Activated CD4-positive, alpha-beta memory T cell treated with anti-CD3 and anti-CD28 coated beads for 36 hours (primary cell): ENCODE data around the gene FARS2. TPM values are rescaled to one million over a fixed set of nuclear protein-coding genes. Genes with fewer than 3 reads are reported as not detected.

ENCODE experiments used
- CTCF ChIA-PET: fragments of 350-600 bp; sonication (Branson Sonifier 250); formaldehyde crosslinking; loops from one replicate; lab custom pipeline; 2021; ENCODE audit warnings: antibody characterized with exemption, inconsistent platforms; lab: Charles Lee
- POLR2A ChIA-PET: fragments of 350-600 bp; sonication (Branson Sonifier 250); formaldehyde crosslinking; loops from one replicate; lab custom pipeline; 2021; ENCODE audit warnings: antibody characterized with exemption; lab: Charles Lee
- DNase-seq: peaks from one replicate; pipeline ENCODE4 v3.0.0-alpha.2; 2020
- H3K27ac Mint-ChIP-seq: one replicate; pipeline ENCODE4 v1.8.0; 2021; ENCODE audit warnings: mixed read lengths
- H3K27me3 Mint-ChIP-seq: one replicate; pipeline ENCODE4 v1.8.0; 2021; ENCODE audit warnings: mixed read lengths
- H3K36me3 Mint-ChIP-seq: one replicate; pipeline ENCODE4 v1.8.0; 2021; ENCODE audit warnings: mixed read lengths
- H3K4me1 Mint-ChIP-seq: one replicate; pipeline ENCODE4 v1.8.0; 2021; ENCODE audit warnings: low read depth, mixed read lengths
- H3K4me3 Mint-ChIP-seq: one replicate; pipeline ENCODE4 v1.8.0; 2021; ENCODE audit warnings: mild to moderate bottlenecking, mixed read lengths
- H3K9me3 Mint-ChIP-seq: one replicate; pipeline ENCODE4 v1.8.0; 2021; ENCODE audit warnings: mixed read lengths
- intact Hi-C: fragments of 100-400 bp; cut with micrococcal nuclease; formaldehyde crosslinking; loops from one replicate; pipeline ENCODE4 v1.15.1; 2023
- total RNA-seq, 2 experiments: library from RNA; stranded (reverse); gene quantifications; one replicate each; pipeline ENCODE4 v1.2.3, GENCODE V29; 2021

FARS2 gene
- total RNA-seq, 2 experiments from 2014 or later = 22.7 to 23.7 TPM

DNA sequence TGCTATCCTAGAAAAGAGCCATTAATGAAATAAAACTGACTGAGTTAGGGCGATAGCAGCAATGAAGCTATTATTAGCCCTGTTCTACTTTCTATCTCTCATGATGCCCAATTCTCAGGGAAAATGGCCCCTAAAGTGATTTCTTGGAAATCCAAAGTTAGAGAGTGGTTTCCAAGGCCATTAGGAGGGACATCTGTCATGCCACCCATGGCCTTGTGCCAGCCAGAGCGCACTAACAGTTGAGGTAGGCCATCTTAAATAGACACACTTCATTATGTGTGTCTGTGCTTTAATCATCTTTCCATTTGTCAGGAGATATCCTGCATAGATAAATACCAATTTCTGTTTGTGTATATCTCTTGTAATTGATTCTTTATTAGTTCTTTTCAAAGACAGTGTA is 483.8 kb downstream of the FARS2 start:
- Mint-ChIP-seq H3K27ac (no peak overlapping the region), H3K36me3 (peaks cover 2% of the 10 kb centered on the region), H3K4me1 (no peaks in the 10 kb centered on the region), H3K9me3 (no peaks in the 10 kb centered on the region), H3K4me3 (no peak overlapping the region), H3K27me3 (no peaks in the 10 kb centered on the region)
- ChIA-PET POLR2A (no interaction called here), CTCF (interaction anchor here (1.7 kb wide), 1 partner anchor 274 kb away, joined by 4 read pairs; no protein-coding TSS in a partner anchor)
- DNase-seq = no peak
- intact Hi-C loops = no loop called here

DNA sequence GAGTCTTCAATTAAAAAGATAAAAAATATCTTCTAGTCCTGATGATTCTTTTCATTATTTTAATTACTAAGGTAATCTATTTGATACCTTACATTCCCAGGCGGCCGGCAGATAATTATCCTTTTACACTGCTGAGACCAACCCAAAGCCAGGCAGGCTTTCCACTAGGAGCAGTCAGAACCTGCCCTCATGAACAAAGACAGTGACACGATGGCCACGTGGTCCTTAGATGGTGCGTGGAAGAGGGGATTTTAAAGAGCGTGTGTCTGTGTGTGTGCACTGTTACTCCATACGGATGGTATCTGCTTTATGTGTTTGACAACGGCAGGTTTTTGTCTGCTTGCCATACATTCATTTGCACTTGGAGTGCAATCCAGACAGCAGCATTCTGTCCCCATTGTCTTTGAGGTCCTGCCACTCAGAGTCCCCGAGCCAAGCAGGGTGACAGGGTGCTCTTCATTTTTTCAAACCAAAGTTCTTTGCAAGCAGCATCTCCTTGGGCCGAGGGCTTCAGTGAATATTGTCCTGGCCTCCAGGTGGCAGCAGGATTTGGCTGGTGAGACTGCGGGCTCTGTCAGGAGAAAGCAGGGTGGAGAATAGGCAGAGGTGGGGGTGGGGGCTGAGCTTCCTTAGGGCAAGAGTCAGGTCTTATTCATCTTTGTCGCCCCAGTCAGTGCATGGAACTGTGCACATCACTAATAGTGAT is 484.9 kb downstream of the FARS2 start:
- no peak for DNase-seq
- intact Hi-C loops = no loop called here

DNA sequence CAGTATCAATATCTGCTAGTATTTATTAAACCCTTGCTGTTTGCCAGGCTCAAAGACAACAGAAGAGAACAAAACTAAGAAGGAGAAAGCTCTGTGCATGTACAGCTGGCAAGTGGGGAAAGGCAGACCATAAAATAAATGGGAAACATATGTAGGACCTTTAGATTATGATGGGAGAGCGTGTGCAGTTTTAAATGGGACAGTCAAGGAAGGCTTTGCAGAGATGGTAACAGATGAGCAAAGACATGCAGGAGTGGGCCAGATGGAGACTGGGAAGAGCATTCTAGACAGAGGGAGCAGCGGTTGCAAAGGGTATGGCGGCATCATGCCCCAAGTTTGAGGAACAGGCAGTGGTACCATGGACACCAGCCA is 485.4 kb downstream of the FARS2 start:
- H3K4me3 Mint-ChIP-seq = no peak overlapping the region

More for the DNA sequence above, 484.9 kb downstream of the FARS2 start:
- H3K4me1 Mint-ChIP-seq = no peaks in the 10 kb centered on the region
- POLR2A ChIA-PET = no interaction called here
- H3K36me3 Mint-ChIP-seq = peaks cover 4% of the 10 kb centered on the region
- no peak overlapping the region for H3K4me3 Mint-ChIP-seq
- H3K27me3 Mint-ChIP-seq = no peaks in the 10 kb centered on the region
- CTCF ChIA-PET = no interaction called here
- H3K9me3 Mint-ChIP-seq = no peaks in the 10 kb centered on the region
- H3K27ac Mint-ChIP-seq = no peak overlapping the region

DNA sequence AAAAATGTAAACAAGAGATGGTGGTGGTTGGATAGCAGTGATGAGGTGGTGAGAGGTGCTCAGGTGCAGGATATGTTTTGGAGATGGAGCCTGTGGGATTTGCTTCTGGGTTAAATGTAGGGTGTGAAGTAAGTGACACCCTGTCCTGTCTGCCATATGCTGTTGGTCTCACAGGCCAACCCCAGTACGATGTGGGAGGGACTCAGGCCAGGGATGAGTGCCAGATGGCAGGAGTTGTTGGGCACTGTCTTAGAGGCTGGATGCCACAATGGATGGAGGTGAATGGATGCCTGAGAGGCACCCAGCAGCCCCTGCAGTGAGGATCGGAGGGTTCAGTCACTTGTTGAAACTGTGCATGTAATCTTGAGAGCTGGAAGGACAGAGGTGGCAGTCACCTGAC is 486.1 kb downstream of the FARS2 start:
- Mint-ChIP-seq H3K4me1 (no peaks in the 10 kb centered on the region), H3K9me3 (peaks cover 7% of the 10 kb centered on the region), H3K27me3 (no peaks in the 10 kb centered on the region), H3K27ac (no peak overlapping the region), H3K36me3 (peaks cover 13% of the 10 kb centered on the region), H3K4me3 (no peak overlapping the region)
- DNase-seq = no peak
- ChIA-PET CTCF (interaction anchor here (1.1 kb wide), 1 partner anchor 800 kb away, joined by 3 read pairs; no protein-coding TSS in a partner anchor), POLR2A (no interaction called here)
- intact Hi-C loops = no loop called here

More for the DNA sequence above, 485.4 kb downstream of the FARS2 start:
- no peaks in the 10 kb centered on the region for H3K27me3 Mint-ChIP-seq
- H3K27ac Mint-ChIP-seq = no peak overlapping the region
- ChIA-PET CTCF (no interaction called here), POLR2A (no interaction called here)
- intact Hi-C loops = no loop called here
- H3K36me3 Mint-ChIP-seq = peaks cover 8% of the 10 kb centered on the region
- no peak for DNase-seq
- H3K4me1 Mint-ChIP-seq = no peaks in the 10 kb centered on the region
- H3K9me3 Mint-ChIP-seq = peaks cover 3% of the 10 kb centered on the region

DNA sequence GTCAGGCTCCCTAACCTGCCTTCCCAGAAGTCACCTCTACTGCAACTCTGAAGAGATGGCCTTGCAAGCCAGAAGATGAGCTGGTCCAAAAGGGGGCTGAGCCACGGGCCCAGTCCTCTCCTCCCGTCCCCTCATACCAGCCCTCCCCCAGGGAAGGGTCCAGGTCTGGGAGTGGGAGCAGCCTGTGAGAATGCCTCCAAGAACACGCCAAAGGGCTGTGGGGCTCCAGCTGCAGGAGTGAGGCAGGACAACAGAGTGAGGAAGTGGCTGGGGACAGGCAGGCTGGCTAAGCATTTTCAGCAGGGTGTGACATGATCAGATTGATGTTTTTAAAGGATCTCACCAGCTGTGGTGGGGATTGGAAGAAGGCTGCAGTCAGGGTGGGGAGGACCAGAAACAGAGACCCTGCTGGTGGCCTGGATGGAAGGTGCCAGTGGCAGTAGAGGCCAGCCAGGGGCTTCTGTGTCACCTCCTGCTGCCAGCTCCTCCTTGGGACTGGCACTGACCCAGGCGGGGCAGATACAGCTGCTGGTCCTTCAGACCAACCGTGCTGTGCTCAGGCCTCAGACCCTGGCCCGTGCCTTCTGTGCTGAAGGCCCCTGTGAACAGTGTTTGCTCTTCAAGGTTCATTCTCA is 487.8 kb downstream of the FARS2 start:
- peaks cover 21% of the 10 kb centered on the region for H3K36me3 Mint-ChIP-seq
- H3K4me1 Mint-ChIP-seq = no peaks in the 10 kb centered on the region
- POLR2A ChIA-PET = no interaction called here
- no peaks in the 10 kb centered on the region for H3K27me3 Mint-ChIP-seq
- H3K9me3 Mint-ChIP-seq = peaks cover 22% of the 10 kb centered on the region
- DNase-seq = no peak
- H3K27ac Mint-ChIP-seq = no peak overlapping the region
- H3K4me3 Mint-ChIP-seq = no peak overlapping the region
- intact Hi-C loops = no loop called here
- CTCF ChIA-PET = no interaction called here

DNA sequence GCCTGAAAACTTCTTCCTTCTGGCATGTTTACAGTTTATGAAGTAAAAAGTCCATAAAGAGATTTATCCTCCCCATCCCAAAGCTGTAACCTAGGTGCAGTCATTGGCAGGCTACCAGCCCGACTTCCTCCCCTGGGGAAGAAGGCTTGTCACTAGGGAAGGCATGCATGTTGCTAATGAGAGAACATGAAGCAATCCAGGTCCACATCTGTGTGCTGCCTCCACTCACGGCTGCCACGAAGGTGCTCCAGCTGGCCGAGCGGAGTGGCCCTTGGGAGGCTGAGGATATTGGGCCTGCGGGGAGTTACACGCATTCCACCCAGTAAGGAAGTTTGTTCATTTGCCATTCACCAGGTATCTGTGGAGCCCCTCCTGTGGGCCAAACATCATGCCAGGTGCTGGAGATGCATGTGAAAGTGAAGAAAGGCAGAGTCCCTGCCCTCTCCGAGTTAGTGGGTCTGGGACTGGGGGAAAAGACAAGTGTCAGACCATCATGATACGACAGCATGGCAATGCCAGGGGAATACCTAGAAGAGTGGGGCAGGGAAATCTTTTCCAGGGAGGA is 488.4 kb downstream of the FARS2 start:
- H3K27me3 Mint-ChIP-seq = no peaks in the 10 kb centered on the region
- CTCF ChIA-PET = no interaction called here
- peaks cover 27% of the 10 kb centered on the region for H3K36me3 Mint-ChIP-seq
- no peak overlapping the region for H3K4me3 Mint-ChIP-seq
- no peak for DNase-seq
- H3K27ac Mint-ChIP-seq = no peak overlapping the region
- no peaks in the 10 kb centered on the region for H3K4me1 Mint-ChIP-seq
- POLR2A ChIA-PET = no interaction called here
- intact Hi-C loops = no loop called here
- H3K9me3 Mint-ChIP-seq = peaks cover 28% of the 10 kb centered on the region

DNA sequence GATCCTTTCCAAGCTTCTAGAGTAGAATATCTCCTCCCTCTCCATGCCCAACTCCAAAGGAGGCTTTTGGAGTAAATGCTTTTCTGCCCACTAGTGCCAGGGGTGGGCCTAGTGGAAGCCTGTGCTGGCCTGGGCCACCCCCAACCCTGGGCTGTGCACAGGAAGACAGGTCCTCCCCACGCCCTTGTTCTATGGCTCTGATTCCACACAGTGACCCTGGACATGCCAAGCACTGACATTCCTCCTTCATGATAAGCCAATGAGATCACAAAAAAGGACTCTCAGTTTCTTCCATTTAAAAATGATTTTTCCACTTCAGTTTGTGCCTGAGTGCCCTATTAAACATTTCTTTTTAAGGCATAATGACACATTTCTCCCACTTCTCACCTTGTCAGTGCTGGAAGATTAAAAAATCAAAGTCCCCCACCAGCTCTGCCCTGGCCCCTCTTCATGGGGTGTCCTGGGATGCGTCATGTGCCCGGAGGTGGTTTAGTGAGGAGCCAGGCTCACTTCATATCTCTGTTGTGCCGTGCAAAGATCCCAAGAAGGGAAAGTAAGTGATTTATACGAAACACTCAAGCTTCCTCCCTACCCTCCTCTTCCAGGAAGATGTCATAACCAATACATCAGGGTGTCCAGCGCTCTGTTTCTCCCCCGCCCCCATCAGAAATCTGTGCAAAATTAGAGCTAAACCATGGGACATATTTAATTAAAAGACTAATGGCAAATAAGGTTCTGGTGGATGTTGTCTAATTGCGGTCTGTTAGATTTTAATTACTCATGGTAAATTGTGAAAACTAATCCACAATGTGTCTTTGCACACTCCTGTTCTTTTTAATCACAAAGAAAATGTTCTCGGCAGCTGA is 490.4 kb downstream of the FARS2 start:
- POLR2A ChIA-PET = no interaction called here
- no peak for DNase-seq
- Mint-ChIP-seq H3K27me3 (no peaks in the 10 kb centered on the region), H3K9me3 (peaks cover 35% of the 10 kb centered on the region), H3K4me1 (no peaks in the 10 kb centered on the region), H3K4me3 (no peak overlapping the region), H3K36me3 (peaks cover 42% of the 10 kb centered on the region), H3K27ac (no peak overlapping the region)
- CTCF ChIA-PET = no interaction called here
- intact Hi-C loops = no loop called here

DNA sequence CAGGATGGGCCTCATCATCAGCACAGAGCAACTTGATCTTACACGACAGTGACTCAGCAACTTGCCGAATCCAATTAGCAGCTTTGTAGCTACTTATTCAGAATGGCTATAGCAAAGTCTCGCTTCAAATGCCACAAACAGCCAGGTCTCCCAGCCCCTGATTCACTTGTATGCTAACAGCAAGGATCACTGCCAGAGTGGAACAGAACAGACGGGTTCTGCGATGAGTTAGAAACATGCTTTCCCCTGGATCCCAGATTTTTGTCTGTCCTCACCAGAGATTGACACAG is 491.0 kb downstream of the FARS2 start:
- Mint-ChIP-seq H3K36me3 (peaks cover 45% of the 10 kb centered on the region), H3K4me3 (no peak overlapping the region), H3K27me3 (no peaks in the 10 kb centered on the region), H3K27ac (no peak overlapping the region), H3K9me3 (peaks cover 35% of the 10 kb centered on the region), H3K4me1 (no peaks in the 10 kb centered on the region)
- intact Hi-C loops = no loop called here
- ChIA-PET CTCF (no interaction called here), POLR2A (no interaction called here)
- DNase-seq = no peak

DNA sequence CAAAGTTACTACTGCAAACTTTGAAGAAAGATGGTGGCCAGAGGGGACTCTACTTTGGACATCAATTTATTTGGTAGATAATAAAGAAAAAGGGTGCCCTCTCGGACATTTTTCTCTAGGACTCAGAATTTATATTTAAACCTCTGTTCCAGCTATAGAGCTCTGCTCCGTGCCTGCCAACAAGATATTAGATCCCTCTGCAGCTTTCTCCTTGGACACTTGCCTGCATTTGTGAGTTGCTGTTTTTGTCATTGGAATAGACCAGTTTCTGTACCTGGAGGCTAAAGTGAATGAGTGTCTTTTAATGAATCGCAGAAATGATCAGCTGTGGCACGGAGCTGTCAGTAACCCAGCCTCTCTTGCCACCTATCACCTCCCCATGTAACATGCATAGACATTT is 491.9 kb downstream of the FARS2 start:
- POLR2A ChIA-PET = no interaction called here
- no peak for DNase-seq
- Mint-ChIP-seq H3K36me3 (peaks cover 45% of the 10 kb centered on the region), H3K27me3 (no peaks in the 10 kb centered on the region), H3K27ac (no peak overlapping the region), H3K9me3 (peaks cover 35% of the 10 kb centered on the region), H3K4me1 (no peaks in the 10 kb centered on the region), H3K4me3 (no peak overlapping the region)
- intact Hi-C loops = no loop called here
- CTCF ChIA-PET = no interaction called here

DNA sequence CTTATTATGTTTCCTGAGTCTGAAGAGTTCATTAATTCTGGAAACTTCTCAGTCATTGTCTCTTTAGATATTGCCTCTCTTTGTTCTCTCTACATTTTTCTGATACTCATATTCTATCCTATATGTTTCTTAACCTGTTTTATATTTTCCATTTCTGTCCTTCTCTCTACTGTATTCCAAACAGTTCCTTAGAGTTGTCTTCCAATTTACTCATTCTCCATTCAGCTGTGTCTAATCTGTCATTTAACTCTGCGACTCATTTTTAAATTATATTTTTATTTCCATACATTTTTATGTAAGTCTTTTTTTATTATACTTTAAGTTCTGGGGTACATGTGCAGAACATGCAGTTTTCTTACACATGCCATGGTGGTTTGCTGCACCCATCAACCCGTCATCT is 493.6 kb downstream of the FARS2 start:
- peaks cover 42% of the 10 kb centered on the region for H3K36me3 Mint-ChIP-seq
- H3K9me3 Mint-ChIP-seq = peaks cover 35% of the 10 kb centered on the region
- ChIA-PET POLR2A (no interaction called here), CTCF (interaction anchor here (1.1 kb wide), 1 partner anchor 284 kb away, joined by 3 read pairs; no protein-coding TSS in a partner anchor)
- intact Hi-C loops = no loop called here
- H3K27ac Mint-ChIP-seq = no peak overlapping the region
- H3K27me3 Mint-ChIP-seq = no peaks in the 10 kb centered on the region
- H3K4me3 Mint-ChIP-seq = no peak overlapping the region
- DNase-seq = no peak
- no peaks in the 10 kb centered on the region for H3K4me1 Mint-ChIP-seq

DNA sequence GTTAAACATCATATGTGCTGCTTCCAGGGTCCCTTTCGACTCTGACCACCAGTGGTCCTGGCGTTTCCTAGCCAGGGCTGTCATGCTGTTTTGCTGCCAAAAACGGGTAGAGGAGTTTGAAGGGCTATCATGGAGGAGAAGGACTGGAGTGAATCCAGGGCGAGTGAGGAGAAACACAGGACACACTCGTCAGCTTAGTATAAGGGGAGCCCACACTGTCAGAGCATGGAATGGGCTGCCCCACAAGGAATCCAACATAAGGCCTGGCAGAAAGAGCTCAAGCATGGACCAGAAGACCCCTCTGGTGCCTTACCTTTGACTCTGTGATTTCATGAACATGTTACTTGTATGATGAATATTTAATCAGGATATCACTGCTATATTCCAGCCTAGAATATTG is 498.3 kb downstream of the FARS2 start:
- ChIA-PET POLR2A (no interaction called here), CTCF (no interaction called here)
- Mint-ChIP-seq H3K36me3 (peaks cover 21% of the 10 kb centered on the region), H3K4me3 (no peak overlapping the region), H3K4me1 (no peaks in the 10 kb centered on the region), H3K27me3 (no peaks in the 10 kb centered on the region), H3K9me3 (peaks cover 8% of the 10 kb centered on the region), H3K27ac (no peak overlapping the region)
- intact Hi-C loops = no loop called here
- DNase-seq = no peak

DNA sequence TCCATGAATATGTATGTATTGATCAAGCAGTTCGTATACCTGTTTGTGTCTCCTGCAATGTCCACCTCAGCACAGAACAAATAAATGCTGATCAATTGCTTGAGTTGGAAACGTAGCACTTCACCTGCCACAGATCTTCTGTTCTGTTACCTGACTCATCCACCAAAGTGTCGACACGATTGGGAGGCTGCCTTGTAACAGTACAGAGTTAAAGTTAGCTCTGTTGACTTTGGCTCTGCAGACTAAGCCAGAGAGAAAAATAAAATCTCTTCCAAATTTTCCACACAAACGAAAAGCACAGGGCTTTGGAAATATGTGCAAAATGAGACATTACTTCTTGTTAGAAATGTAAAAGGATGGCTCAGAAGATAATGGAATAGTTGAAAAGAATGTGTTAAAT is 500.1 kb downstream of the FARS2 start:
- no peak for DNase-seq
- no peaks in the 10 kb centered on the region for H3K27me3 Mint-ChIP-seq
- H3K36me3 Mint-ChIP-seq = peaks cover 10% of the 10 kb centered on the region
- CTCF ChIA-PET = no interaction called here
- H3K9me3 Mint-ChIP-seq = no peaks in the 10 kb centered on the region
- POLR2A ChIA-PET = no interaction called here
- H3K4me3 Mint-ChIP-seq = no peak overlapping the region
- intact Hi-C loops = no loop called here
- H3K4me1 Mint-ChIP-seq = no peaks in the 10 kb centered on the region
- H3K27ac Mint-ChIP-seq = no peak overlapping the region
